ENCODE results near the gene KIAA0232. TPM values are rescaled to one million over a fixed set of nuclear protein-coding genes. Genes with fewer than 3 reads are reported as not detected.

Gene KIAA0232
- total RNA-seq, 2 experiments from 2014 or later: 12.8 to 13.3 TPM

DNA sequence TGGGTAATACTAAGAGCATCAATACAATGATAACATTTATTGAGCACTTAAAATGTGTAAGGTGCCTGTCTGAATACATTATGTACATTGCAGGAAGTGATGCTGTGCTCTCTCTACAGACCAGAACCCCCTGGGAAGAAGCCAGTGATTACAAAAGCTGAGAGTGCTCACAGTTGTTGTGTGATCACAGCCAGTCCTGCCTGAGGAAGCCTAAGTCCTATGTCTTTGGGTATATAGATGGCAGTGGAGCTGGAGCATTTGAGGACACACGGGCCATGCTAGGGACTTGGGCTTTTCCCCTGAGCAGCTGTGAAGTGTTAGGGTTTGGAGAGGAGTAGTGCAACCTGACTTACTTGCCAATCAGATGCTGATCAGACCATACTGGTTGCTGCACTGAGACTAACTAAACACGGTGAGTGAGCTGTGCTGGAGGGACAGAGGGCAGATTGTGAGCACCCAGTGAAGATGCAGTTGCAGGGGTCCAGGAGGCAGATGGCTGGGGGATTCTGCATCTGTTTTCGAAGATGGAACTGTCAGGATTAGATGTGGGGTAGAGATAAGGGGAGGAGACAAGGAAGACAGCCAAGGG lies 66.3 kb downstream of the KIAA0232 start:
- H3K36me3 Mint-ChIP-seq (ENCODE audit: low read depth): peaks cover 62% of the 10 kb centered on the region
- H3K4me1 Mint-ChIP-seq (ENCODE audit: low read depth): peaks cover 21% of the 10 kb centered on the region
- TF ChIP-seq, protein P1, sequence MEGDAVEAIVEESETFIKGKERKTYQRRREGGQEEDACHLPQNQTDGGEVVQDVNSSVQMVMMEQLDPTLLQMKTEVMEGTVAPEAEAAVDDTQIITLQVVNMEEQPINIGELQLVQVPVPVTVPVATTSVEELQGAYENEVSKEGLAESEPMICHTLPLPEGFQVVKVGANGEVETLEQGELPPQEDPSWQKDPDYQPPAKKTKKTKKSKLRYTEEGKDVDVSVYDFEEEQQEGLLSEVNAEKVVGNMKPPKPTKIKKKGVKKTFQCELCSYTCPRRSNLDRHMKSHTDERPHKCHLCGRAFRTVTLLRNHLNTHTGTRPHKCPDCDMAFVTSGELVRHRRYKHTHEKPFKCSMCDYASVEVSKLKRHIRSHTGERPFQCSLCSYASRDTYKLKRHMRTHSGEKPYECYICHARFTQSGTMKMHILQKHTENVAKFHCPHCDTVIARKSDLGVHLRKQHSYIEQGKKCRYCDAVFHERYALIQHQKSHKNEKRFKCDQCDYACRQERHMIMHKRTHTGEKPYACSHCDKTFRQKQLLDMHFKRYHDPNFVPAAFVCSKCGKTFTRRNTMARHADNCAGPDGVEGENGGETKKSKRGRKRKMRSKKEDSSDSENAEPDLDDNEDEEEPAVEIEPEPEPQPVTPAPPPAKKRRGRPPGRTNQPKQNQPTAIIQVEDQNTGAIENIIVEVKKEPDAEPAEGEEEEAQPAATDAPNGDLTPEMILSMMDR (IDR thresholded peaks at IDR 0.05): no peak
- intact Hi-C loops (cut with micrococcal nuclease): no loop called here
- H3K4me3 Mint-ChIP-seq: no peak overlapping the region
- H3K27ac Mint-ChIP-seq: no peak overlapping the region
- DNase-seq (no peak), ATAC-seq (no peak)
- ChIA-PET POLR2A (interaction anchor here (0.7 kb wide), 1 partner anchor 136 kb away, joined by 4 read pairs; no protein-coding TSS in a partner anchor), CTCF (no interaction called here)
- H3K9me3 Mint-ChIP-seq: peaks cover 11% of the 10 kb centered on the region
- H3K27me3 Mint-ChIP-seq: no peaks in the 10 kb centered on the region

DNA sequence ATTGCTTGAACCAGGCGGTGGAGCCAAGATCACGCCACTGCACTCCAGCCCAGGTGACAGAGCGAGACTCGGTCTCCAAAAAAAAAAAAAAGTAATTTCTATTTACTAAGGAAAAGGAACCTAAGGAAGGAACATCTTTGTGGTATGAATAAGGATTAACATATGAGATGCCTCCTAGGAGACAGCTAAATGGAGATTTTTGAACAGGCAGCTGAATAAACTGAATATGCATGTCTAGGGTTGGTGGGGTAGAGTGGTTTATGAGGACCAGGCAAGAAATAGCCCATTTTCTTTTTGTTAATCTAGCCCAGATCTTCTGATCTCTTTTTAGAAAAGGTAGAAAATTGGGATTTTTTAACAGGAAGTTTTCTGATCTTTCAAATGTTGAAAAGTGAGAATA lies 67.2 kb downstream of the KIAA0232 start:
- TF ChIP-seq, protein P1 (IDR thresholded peaks at IDR 0.05): no peak
- Mint-ChIP-seq H3K4me3 (no peak overlapping the region), H3K27ac (no peak overlapping the region), H3K4me1 (ENCODE audit: low read depth) (peaks cover 28% of the 10 kb centered on the region), H3K27me3 (no peaks in the 10 kb centered on the region), H3K36me3 (ENCODE audit: low read depth) (peaks cover 55% of the 10 kb centered on the region), H3K9me3 (peaks cover 11% of the 10 kb centered on the region)
- ChIA-PET POLR2A (interaction anchor here (0.7 kb wide), 1 partner anchor 135 kb away, joined by 4 read pairs; no protein-coding TSS in a partner anchor), CTCF (no interaction called here)
- intact Hi-C loops (cut with micrococcal nuclease): no loop called here
- DNase-seq (no peak), ATAC-seq (no peak)

DNA sequence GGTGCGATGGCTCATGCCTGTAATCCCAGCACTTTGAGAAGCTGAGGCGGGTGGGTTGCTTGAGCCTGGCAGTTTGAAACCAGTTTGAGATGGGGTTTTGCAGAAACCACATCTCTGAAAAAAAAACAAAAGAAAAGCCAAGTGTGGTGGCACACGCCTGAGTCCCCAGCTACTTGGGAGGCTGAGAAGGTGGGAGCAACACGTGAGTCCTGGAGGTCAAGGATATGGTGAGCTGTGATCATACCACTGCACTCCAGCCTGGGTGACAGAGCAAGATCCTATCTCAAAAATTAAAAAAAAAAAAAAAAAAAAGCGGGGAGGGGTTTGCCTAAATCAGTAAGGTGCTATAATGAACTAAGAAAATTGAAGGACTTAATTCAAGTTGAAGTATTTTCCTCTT lies 68.9 kb downstream of the KIAA0232 start:
- no peak overlapping the region for H3K4me3 Mint-ChIP-seq
- POLR2A ChIA-PET: no interaction called here
- CTCF ChIA-PET: interaction anchor here (0.8 to 2.4 kb wide), 3 partner anchors 13 to 68 kb away, joined by 3 to 12 read pairs (median 8); no protein-coding TSS in a partner anchor
- DNase-seq: no peak
- peaks cover 39% of the 10 kb centered on the region for H3K4me1 Mint-ChIP-seq (ENCODE audit: low read depth)
- no peaks in the 10 kb centered on the region for H3K27me3 Mint-ChIP-seq
- H3K36me3 Mint-ChIP-seq (ENCODE audit: low read depth): peaks cover 48% of the 10 kb centered on the region
- TF ChIP-seq, protein P1 (IDR thresholded peaks at IDR 0.05): no peak
- no peak overlapping the region for H3K27ac Mint-ChIP-seq
- peaks cover 11% of the 10 kb centered on the region for H3K9me3 Mint-ChIP-seq
- no peak for ATAC-seq
- intact Hi-C loops (cut with micrococcal nuclease): no loop called here

DNA sequence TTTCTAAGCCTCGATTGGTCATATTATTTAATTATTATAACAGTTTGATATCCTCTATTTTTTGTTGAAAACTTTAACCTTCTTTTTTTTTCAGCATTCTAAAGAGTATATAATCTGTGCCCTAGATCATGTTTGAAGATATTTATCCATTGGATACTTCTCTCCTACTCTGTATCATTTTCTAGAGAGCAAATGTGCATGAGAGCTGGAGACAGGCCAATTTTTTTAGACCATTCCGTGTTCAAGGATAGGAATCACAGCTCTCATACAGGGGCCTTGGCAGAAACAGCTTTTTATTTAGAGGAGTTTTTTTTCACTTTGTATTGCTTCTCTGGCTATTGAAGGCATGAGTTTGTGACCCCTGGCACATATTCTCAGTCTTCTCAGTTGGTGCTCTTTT lies 69.4 kb downstream of the KIAA0232 start:
- H3K36me3 Mint-ChIP-seq (ENCODE audit: low read depth): peaks cover 48% of the 10 kb centered on the region
- no peaks in the 10 kb centered on the region for H3K27me3 Mint-ChIP-seq
- intact Hi-C loops (cut with micrococcal nuclease): no loop called here
- H3K9me3 Mint-ChIP-seq: peaks cover 11% of the 10 kb centered on the region
- CTCF ChIA-PET: interaction anchor here (2.1 to 2.4 kb wide), 2 partner anchors 21 to 68 kb away, joined by 8 to 12 read pairs; no protein-coding TSS in a partner anchor
- H3K4me1 Mint-ChIP-seq (ENCODE audit: low read depth): peaks cover 38% of the 10 kb centered on the region
- H3K27ac Mint-ChIP-seq: no peak overlapping the region
- POLR2A ChIA-PET: interaction anchor here (0.7 kb wide), 1 partner anchor 22 kb away, joined by 3 read pairs; no protein-coding TSS in a partner anchor
- H3K4me3 Mint-ChIP-seq: no peak overlapping the region
- TF ChIP-seq, protein P1 (IDR thresholded peaks at IDR 0.05): no peak
- no peak for ATAC-seq
- no peak for DNase-seq

DNA sequence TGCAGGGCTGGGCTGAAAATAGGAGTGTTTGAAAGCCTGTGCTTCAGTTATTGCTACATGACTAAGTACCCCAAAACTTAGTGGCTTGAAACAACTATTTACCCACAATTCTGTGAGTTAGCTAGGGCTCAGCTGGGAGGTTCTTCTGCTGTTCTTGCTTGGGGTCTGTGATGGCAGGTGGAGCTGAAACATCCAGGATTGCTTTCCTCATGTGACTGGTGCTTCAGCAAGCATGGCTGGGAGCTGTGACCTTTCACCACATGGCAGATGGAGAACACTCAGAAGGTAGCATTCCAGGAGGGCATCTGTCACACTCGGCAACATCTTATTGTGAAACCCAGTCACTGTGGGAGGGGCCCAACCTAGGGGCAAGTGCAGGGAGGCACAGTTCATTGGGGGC lies 70.1 kb downstream of the KIAA0232 start:
- Mint-ChIP-seq H3K36me3 (ENCODE audit: low read depth) (peaks cover 54% of the 10 kb centered on the region), H3K9me3 (peaks cover 11% of the 10 kb centered on the region), H3K4me3 (no peak overlapping the region), H3K27me3 (no peaks in the 10 kb centered on the region), H3K4me1 (ENCODE audit: low read depth) (peaks cover 35% of the 10 kb centered on the region), H3K27ac (no peak overlapping the region)
- TF ChIP-seq, protein P1 (IDR thresholded peaks at IDR 0.05): no peak
- intact Hi-C loops (cut with micrococcal nuclease): no loop called here
- no peak for ATAC-seq
- ChIA-PET POLR2A (interaction anchor here (0.7 kb wide), 1 partner anchor 21 kb away, joined by 3 read pairs; no protein-coding TSS in a partner anchor), CTCF (interaction anchor here (2.1 to 2.4 kb wide), 2 partner anchors 21 to 69 kb away, joined by 8 to 12 read pairs; no protein-coding TSS in a partner anchor)
- no peak for DNase-seq

Data from activated CD8-positive, alpha-beta T cell treated with anti-CD3 and anti-CD28 coated beads for 36 hours (primary cell).